ENCODE results near the gene SLC31A1. TPM values are rescaled to one million over a fixed set of nuclear protein-coding genes. Genes with fewer than 3 reads are reported as not detected.

SLC31A1 gene
- total and polyA plus RNA-seq, 4 donors = 13.9 to 39.3 (median 18.2) TPM

DNA sequence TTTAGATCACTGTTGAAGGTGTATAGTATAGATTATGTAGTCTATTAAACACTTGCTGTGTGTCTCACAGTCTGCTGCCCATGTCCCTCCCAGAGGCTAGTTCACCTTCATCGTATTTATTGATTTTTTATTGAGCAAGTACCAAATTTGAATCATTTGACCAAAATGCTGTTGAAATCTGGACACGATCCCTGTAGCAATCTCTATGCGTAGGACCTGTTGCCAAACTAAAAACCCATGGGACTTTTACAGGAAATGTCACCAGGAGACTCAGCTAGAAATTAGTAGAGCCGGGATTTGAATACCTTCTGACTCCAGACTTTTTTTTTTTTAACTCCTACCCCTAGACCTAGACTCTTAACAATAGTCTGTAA, 17.5 kb downstream of the SLC31A1 start:
- H3K36me3 ChIP-seq (ENCODE audit: control insufficient read depth in 4 of 4, insufficient read depth in 4 of 4, low read length in 4 of 4) = no peaks in the 10 kb centered on the region
- no peak overlapping the region for H3K4me3 ChIP-seq
- no peaks in the 10 kb centered on the region for H3K9me3 ChIP-seq (ENCODE audit: control insufficient read depth in 4 of 4, insufficient read depth in 3 of 4, low read length in 3 of 4)
- no peak overlapping the region for H3K27ac ChIP-seq (ENCODE audit: low read depth in 1 of 2, low read length in 1 of 2)
- 41 to 63% methylated on average over 4 of the region's 4 CpGs for WGBS, 2 donors
- TF ChIP-seq, protein P1, sequence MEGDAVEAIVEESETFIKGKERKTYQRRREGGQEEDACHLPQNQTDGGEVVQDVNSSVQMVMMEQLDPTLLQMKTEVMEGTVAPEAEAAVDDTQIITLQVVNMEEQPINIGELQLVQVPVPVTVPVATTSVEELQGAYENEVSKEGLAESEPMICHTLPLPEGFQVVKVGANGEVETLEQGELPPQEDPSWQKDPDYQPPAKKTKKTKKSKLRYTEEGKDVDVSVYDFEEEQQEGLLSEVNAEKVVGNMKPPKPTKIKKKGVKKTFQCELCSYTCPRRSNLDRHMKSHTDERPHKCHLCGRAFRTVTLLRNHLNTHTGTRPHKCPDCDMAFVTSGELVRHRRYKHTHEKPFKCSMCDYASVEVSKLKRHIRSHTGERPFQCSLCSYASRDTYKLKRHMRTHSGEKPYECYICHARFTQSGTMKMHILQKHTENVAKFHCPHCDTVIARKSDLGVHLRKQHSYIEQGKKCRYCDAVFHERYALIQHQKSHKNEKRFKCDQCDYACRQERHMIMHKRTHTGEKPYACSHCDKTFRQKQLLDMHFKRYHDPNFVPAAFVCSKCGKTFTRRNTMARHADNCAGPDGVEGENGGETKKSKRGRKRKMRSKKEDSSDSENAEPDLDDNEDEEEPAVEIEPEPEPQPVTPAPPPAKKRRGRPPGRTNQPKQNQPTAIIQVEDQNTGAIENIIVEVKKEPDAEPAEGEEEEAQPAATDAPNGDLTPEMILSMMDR (IDR thresholded peaks at IDR 0.05; ENCODE audit: control extremely low read depth, extremely low read depth) = no peak
- DNase-seq (no peak), ATAC-seq (ENCODE audit: insufficient read depth, low FRiP score) (no peak)
- no peak overlapping the region for H3K9ac ChIP-seq (ENCODE audit: insufficient read depth in 1 of 2, low read length in 2 of 2)
- peaks cover 0 to 10% (median 1%) of the 10 kb centered on the region in 5 donors for H3K4me1 ChIP-seq (ENCODE audit: control insufficient read depth in 5 of 5, insufficient read depth in 5 of 5, low read length in 5 of 5)
- no peaks in the 10 kb centered on the region for H3K27me3 ChIP-seq (ENCODE audit: control insufficient read depth in 3 of 3, insufficient read depth in 3 of 3, low read length in 2 of 3)

DNA sequence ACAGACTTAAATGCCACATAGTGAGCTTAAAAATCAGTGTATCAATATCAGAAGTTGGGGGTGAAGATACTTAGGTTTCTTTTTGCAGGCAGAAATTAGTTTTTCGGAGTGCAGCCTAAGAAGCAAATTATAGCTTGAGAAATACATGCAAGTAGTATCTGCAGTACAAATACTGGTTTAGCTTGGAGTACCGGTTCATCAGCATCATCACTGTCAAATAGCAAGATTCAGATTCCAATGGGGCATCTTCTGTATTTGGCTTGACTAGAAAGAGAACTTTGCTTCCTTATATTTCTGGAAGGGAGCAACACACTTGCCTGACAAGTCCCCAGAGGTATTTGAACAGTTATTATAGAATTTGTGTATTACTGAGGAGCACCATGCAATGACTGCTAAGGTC, 19.8 kb downstream of the SLC31A1 start:
- H3K4me3 ChIP-seq = no peak overlapping the region
- ATAC-seq (ENCODE audit: insufficient read depth, low FRiP score) (no peak), DNase-seq (no peak)
- no peaks in the 10 kb centered on the region for H3K9me3 ChIP-seq (ENCODE audit: control insufficient read depth in 4 of 4, insufficient read depth in 3 of 4, low read length in 3 of 4)
- no peaks in the 10 kb centered on the region for H3K36me3 ChIP-seq (ENCODE audit: control insufficient read depth in 4 of 4, insufficient read depth in 4 of 4, low read length in 4 of 4)
- no peak overlapping the region for H3K9ac ChIP-seq (ENCODE audit: insufficient read depth in 1 of 2, low read length in 2 of 2)
- TF ChIP-seq, protein P1 (IDR thresholded peaks at IDR 0.05; ENCODE audit: control extremely low read depth, extremely low read depth) = no peak
- no peaks in the 10 kb centered on the region for H3K27me3 ChIP-seq (ENCODE audit: control insufficient read depth in 3 of 3, insufficient read depth in 3 of 3, low read length in 2 of 3)
- no peak overlapping the region for H3K27ac ChIP-seq (ENCODE audit: low read depth in 1 of 2, low read length in 1 of 2)
- peaks cover 0 to 13% (median 0%) of the 10 kb centered on the region in 5 donors for H3K4me1 ChIP-seq (ENCODE audit: control insufficient read depth in 5 of 5, insufficient read depth in 5 of 5, low read length in 5 of 5)
- WGBS, 2 donors = 95 to 97% methylated on average over 2 of the region's 2 CpGs

DNA sequence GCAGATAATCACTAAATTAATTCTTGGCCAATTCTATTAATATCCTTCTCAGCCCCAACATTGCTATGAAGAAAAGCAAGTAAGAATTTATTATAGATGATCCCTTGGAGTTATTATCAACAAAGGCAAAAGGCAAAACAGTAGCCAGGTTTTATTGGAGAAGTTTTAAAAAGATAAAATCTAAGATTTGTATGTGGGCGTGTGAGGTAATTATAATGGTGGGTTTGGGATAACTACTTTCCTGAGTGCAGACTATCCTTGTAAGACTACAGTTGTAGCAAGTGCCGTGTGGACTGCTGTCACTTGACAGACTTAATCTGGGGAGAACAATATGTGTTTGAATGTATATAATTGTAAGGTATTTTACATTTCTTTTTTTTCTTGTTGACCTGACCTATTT, 23.2 kb downstream of the SLC31A1 start:
- Histone ChIP-seq H3K27ac (ENCODE audit: low read depth in 1 of 2, low read length in 1 of 2) (no peak overlapping the region), H3K9ac (ENCODE audit: insufficient read depth in 1 of 2, low read length in 2 of 2) (no peak overlapping the region), H3K27me3 (ENCODE audit: control insufficient read depth in 3 of 3, insufficient read depth in 3 of 3, low read length in 2 of 3) (no peaks in the 10 kb centered on the region), H3K4me3 (no peak overlapping the region), H3K36me3 (ENCODE audit: control insufficient read depth in 4 of 4, insufficient read depth in 4 of 4, low read length in 4 of 4) (no peaks in the 10 kb centered on the region), H3K9me3 (ENCODE audit: control insufficient read depth in 4 of 4, insufficient read depth in 3 of 4, low read length in 3 of 4) (no peaks in the 10 kb centered on the region), H3K4me1 (ENCODE audit: control insufficient read depth in 5 of 5, insufficient read depth in 5 of 5, low read length in 5 of 5) (peaks cover 0 to 2% (median 0%) of the 10 kb centered on the region in 5 donors)
- WGBS, 2 donors = 90 to 94% methylated on average over 2 of the region's 2 CpGs
- no peak for ATAC-seq (ENCODE audit: insufficient read depth, low FRiP score)
- TF ChIP-seq, protein P1 (IDR thresholded peaks at IDR 0.05; ENCODE audit: control extremely low read depth, extremely low read depth) = no peak
- no peak for DNase-seq

DNA sequence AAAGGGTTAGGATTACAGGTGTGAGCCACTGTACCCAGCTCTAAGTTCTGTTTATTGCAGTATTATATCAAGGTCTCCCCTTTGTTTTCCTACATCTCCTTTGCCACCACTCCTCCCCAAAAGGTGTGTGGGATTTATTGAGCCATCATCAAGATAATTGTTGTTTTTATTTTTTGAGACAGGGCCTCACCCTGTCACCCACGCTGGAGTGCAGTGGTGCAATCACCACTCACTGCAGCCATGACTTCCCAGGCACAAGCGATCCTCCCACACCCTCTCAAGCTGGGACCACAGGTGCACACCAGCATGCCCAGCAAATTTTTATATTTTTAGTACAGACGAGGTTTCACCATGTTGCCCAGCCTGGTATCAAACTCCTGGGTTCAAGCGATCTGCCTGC, 24.6 kb downstream of the SLC31A1 start:
- no peaks in the 10 kb centered on the region for H3K9me3 ChIP-seq (ENCODE audit: control insufficient read depth in 4 of 4, insufficient read depth in 3 of 4, low read length in 3 of 4)
- ATAC-seq (ENCODE audit: insufficient read depth, low FRiP score) (no peak), DNase-seq (no peak)
- peaks cover 0 to 2% (median 0%) of the 10 kb centered on the region in 5 donors for H3K4me1 ChIP-seq (ENCODE audit: control insufficient read depth in 5 of 5, insufficient read depth in 5 of 5, low read length in 5 of 5)
- no peaks in the 10 kb centered on the region for H3K27me3 ChIP-seq (ENCODE audit: control insufficient read depth in 3 of 3, insufficient read depth in 3 of 3, low read length in 2 of 3)
- WGBS, 2 donors = 84 to 85% methylated on average over 4 of the region's 4 CpGs
- H3K27ac ChIP-seq (ENCODE audit: low read depth in 1 of 2, low read length in 1 of 2) = no peak overlapping the region
- H3K36me3 ChIP-seq (ENCODE audit: control insufficient read depth in 4 of 4, insufficient read depth in 4 of 4, low read length in 4 of 4) = no peaks in the 10 kb centered on the region
- no peak overlapping the region for H3K9ac ChIP-seq (ENCODE audit: insufficient read depth in 1 of 2, low read length in 2 of 2)
- no peak overlapping the region for H3K4me3 ChIP-seq
- TF ChIP-seq, protein P1 (IDR thresholded peaks at IDR 0.05; ENCODE audit: control extremely low read depth, extremely low read depth) = no peak

Measured in lung (tissue), 12 donors.